Ishikawa (cell line): ENCODE measurements around the gene C6orf132.

ENCODE experiments used
- CEBPB ChIP-seq: IDR thresholded peaks from 2 replicates; pipeline ENCODE4 v1.6.1; 2012
- CREB1 ChIP-seq: IDR thresholded peaks from 2 replicates; pipeline ENCODE4 v1.6.1; 2012; ENCODE audit warnings: low read depth
- EGR1 ChIP-seq: IDR thresholded peaks from 2 replicates; pipeline ENCODE4 v1.6.1; 2012
- EP300 ChIP-seq: IDR thresholded peaks from 2 replicates; pipeline ENCODE4 v1.6.1; 2012; ENCODE audit warnings: borderline replicate concordance
- FOXM1 ChIP-seq: IDR thresholded peaks from 2 replicates; pipeline ENCODE4 v1.6.1; 2012; ENCODE audit warnings: low read depth, borderline replicate concordance
- MAX ChIP-seq: IDR thresholded peaks from 2 replicates; pipeline ENCODE4 v1.6.1; 2012
- NFIC ChIP-seq: IDR thresholded peaks from 2 replicates; pipeline ENCODE4 v1.6.1; 2012
- RAD21 ChIP-seq: IDR thresholded peaks from 2 replicates; pipeline ENCODE4 v1.6.1; 2012; ENCODE audit warnings: low read depth
- REST ChIP-seq: IDR thresholded peaks from 2 replicates; pipeline ENCODE4 v1.6.1; 2012; ENCODE audit warnings: low read depth, mild to moderate bottlenecking
- TAF1 ChIP-seq: IDR thresholded peaks from 2 replicates; pipeline ENCODE4 v1.6.1; 2012; ENCODE audit warnings: low read depth, mild to moderate bottlenecking
- TCF12 ChIP-seq: IDR thresholded peaks from 2 replicates; pipeline ENCODE4 v1.6.1; 2012; ENCODE audit warnings: low read depth
- TEAD4 ChIP-seq: IDR thresholded peaks from 2 replicates; pipeline ENCODE4 v1.6.1; 2012
- YY1 ChIP-seq: IDR thresholded peaks from 2 replicates; pipeline ENCODE4 v1.6.1; 2012; ENCODE audit warnings: low read depth
- ZBTB7A ChIP-seq: IDR thresholded peaks from 2 replicates; pipeline ENCODE4 v1.6.1; 2012; ENCODE audit warnings: low read depth
- TF ChIP-seq, protein P1 (sequence below): IDR thresholded peaks from 2 replicates; pipeline ENCODE4 v1.6.1; 2012

Gene C6orf132

GRCh38 chr6:42095776-42096541 lies 46.5 kb downstream of the C6orf132 start:
- TF ChIP-seq RAD21: peak; percentile 28; the same call in 1 of the 2 replicates
- TF ChIP-seq, protein P1, sequence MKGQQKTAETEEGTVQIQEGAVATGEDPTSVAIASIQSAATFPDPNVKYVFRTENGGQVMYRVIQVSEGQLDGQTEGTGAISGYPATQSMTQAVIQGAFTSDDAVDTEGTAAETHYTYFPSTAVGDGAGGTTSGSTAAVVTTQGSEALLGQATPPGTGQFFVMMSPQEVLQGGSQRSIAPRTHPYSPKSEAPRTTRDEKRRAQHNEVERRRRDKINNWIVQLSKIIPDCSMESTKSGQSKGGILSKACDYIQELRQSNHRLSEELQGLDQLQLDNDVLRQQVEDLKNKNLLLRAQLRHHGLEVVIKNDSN: no peak

DNA sequence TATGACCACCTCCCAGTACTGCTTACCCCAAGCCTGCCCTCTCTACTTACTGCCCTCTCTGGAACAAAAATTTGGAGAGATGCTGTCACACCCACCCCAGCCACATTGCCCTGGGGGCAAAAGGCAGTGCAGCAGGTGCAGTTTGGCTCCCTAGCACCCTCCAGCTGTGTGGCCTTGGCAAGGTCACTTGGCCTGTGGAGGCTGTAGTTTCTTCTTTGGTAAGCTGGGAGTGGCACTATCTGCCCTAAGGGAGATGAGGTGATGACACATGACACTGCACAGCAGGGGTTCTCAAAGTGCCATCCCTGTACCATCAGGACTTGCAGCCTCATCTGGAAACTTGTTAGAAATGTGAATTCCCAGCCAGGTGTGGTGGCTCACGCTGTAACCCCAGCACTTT lies 47.3 kb downstream of the C6orf132 start:
- TF ChIP-seq TEAD4 (no peak), TAF1 (no peak), FOXM1 (no peak), ZBTB7A (no peak), MAX (no peak)

DNA sequence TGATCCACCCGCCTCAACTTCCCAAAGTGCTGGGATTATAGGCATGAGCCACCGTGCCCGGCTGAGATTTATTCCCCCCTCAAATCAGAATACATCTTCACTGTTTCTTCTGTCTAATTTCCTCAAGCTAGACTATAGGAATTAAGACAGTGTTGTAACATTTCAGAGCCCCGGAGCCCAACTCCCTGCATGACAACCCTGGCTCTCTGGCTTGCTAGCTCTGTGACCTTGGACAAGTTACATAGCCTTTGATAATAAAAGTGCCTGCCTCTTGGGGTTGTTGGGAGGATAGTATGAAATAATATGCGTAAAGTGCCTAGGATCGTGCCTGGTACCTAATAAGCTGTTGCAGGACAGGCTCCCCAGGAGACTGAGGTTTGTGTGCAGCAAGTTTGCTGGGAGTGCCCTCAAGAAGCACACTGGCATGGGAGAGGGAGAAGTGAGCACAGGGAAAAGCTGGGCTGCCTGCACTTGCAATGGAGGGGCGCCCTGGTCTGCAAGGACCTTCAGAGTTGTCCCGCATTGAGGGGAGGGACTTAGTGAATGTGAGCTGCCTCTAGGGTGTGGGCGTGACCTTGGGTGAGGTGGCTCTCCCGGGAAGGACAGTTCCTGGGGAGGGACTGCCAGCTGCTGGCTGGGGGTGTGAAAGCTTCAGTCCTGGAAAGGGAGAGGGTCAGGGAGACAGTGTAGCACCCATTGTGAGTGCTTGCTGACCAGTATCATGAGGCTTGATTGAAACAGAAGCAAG lies 48.7 kb downstream of the C6orf132 start:
- TF ChIP-seq RAD21 (peak; percentile 28; the same call in 1 of the 2 replicates), TAF1 (no peak)

- TF ChIP-seq MAX (peak; percentile 52; the same call in 1 of the 2 replicates), YY1 (no peak; the same call in 1 of the 2 replicates), RAD21 (peak; percentile 18; the same call in 1 of the 2 replicates), TEAD4 (peak; percentile 89), CREB1 (no peak), NFIC (peak; percentile 70), EP300 (peak; percentile 86), TCF12 (peak; percentile 89), ZBTB7A (no peak)
Observed at GRCh38 chr6:42091718-42092023, 50.7 kb downstream of the C6orf132 start.

DNA sequence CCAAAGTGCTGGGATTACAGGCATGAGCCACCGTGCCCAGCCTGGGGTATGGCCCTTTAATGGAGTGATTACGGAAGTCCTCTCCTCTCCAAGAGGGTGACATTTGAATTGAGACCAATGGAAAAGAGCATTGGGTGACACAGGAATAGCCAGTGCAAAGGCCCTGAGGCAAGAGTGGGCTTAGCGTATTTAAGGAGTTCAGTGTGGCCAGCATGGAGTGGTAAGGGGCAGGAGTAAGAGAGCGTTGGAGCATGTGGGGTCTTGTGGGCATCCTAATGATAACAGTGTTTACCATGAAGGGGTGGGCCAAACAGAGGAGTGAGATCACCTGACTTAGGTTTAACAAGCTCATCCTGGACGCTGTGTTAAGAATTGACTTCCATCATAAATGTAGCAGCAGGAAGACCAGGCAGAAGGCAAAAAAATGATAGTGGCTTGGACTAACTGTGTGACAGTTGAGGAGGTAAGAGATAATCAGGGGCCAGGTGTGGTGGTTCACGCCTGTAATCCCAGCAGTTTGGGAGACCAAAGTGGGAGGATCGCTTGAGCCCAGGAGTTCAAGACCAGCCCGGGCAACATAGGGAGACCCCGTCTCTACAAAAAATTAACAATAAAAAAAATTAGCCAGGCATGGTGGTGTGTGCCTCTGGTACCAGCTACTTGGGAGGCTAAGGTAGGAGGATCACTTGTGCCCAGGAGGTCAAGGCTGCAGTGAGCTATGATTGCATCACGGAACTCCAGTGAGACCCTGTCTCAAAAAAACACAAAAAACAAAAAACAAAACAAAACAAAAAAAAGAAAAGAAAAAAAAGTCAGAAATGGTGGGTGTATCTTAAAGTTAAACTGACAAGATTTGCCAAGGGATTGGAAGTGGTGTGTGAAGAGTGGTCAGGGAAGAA lies 51.4 kb downstream of the C6orf132 start:
- TF ChIP-seq MAX: no peak
- no peak for TF ChIP-seq CREB1
- TF ChIP-seq TEAD4: no peak
- TF ChIP-seq REST: no peak
- TF ChIP-seq RAD21: no peak
- TF ChIP-seq, protein P1: no peak
- no peak for TF ChIP-seq ZBTB7A

DNA sequence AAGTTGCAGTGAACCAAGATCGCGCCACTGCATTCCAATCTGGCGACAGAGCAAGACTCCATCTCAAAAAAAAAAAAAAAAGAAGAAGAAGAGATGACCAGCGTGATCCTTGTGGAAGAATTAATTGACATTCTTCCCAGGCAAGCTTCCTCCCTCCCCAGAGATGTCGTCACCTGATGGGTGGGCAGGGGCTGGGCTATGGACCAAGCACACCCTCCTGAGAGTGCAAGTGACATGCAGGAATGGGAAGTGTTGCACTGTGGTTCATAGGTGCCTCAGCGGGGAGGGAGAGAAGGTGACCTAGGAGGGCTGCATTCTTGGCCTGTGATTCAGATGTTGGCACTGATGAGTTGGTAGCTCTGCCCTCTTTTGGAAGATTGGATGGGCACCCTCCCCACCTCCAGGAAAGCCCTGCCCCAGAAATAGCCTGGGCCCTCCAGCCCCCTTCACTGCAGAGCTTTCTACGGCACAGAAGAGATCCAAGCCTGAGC lies 54.3 kb downstream of the C6orf132 start:
- TF ChIP-seq ZBTB7A: no peak
- no peak for TF ChIP-seq REST
- no peak for TF ChIP-seq CREB1
- peak; percentile 82 for TF ChIP-seq TCF12
- TF ChIP-seq MAX: no peak; the same call in 1 of the 2 replicates
- no peak for TF ChIP-seq TAF1
- TF ChIP-seq NFIC: peak; percentile 89
- TF ChIP-seq RAD21: peak; percentile 4; the same call in 1 of the 2 replicates
- TF ChIP-seq CEBPB: no peak
- no peak for TF ChIP-seq FOXM1
- peak; percentile 95 for TF ChIP-seq TEAD4
- TF ChIP-seq EGR1: no peak
- TF ChIP-seq, protein P1: no peak
- TF ChIP-seq EP300: peak; percentile 84; the same call in 1 of the 2 replicates
- TF ChIP-seq YY1: no peak
